SK-N-SH (cell line): ENCODE data around the gene DSP.

ENCODE experiments used
- CTCF ChIP-seq: fragments of 200-600 bp; sonication (generic); IDR thresholded peaks from 2 replicates; pipeline ENCODE4 v1.6.1; 2017; ENCODE audit warnings: antibody characterized with exemption, mild to moderate bottlenecking, moderate library complexity
- EP300 ChIP-seq, 2 experiments: IDR thresholded peaks; 2 replicates each; pipeline versions ENCODE4 v1.4.0 to v1.6.1; 2012; ENCODE audit warnings: borderline replicate concordance in 1 of 2, low read depth in 1 of 2, low read length in 1 of 2
- FOXJ3 ChIP-seq: sonication (generic); formaldehyde crosslinking; IDR thresholded peaks from 2 replicates; pipeline ENCODE4 v1.5.1; 2020; ENCODE audit warnings: mild to moderate bottlenecking, missing genetic modification reagents
- FOXM1 ChIP-seq: IDR thresholded peaks from 2 replicates; pipeline ENCODE4 v1.4.0; 2012; ENCODE audit warnings: low read depth, mild to moderate bottlenecking
- POLR2AphosphoS5 ChIP-seq: IDR thresholded peaks from 2 replicates; pipeline ENCODE4 v1.6.1; 2012; ENCODE audit warnings: low read depth, low read length
- RAD21 ChIP-seq: IDR thresholded peaks from 2 replicates; pipeline ENCODE4 v1.6.1; 2012; ENCODE audit warnings: mild to moderate bottlenecking, low read length
- RFX5 ChIP-seq: IDR thresholded peaks from 2 replicates; pipeline ENCODE4 v1.6.1; 2012; ENCODE audit warnings: mild to moderate bottlenecking, improper control_type of control experiment, low read length
- SIN3A ChIP-seq: IDR thresholded peaks from 2 replicates; pipeline ENCODE4 v1.6.1; 2012; ENCODE audit warnings: low read depth, mild to moderate bottlenecking, low read length, moderate library complexity, borderline replicate concordance
- TAF1 ChIP-seq: IDR thresholded peaks from 2 replicates; pipeline ENCODE4 v1.6.1; 2012; ENCODE audit warnings: low read depth, mild to moderate bottlenecking, low read length, moderate library complexity, borderline replicate concordance

DNA sequence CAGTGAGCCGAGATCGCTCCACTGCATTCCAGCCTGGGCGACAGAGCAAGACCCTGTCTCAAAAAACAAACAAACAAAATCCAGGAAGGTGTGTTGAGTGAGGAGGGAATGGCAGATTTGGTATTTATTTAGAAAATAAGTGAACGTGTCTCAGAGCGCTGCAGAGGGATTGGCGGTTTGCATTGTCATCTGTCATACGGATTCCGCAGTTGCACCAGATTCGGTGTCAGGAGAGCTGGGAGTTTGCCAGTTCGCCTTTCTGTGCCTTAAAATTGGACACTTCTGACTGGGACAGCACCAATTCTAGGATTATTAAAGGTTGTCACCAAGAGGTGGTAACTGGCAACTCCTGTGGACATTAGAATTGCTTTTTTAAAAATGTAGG lies 49.4 kb downstream of the DSP start:
- TF ChIP-seq TAF1 (no peak), FOXJ3 (CRISPR knock-in tag) (no peak), CTCF (no peak), POLR2AphosphoS5 (no peak), FOXM1 (no peak), RFX5 (no peak), RAD21 (no peak), EP300 (IDR thresholded peaks at IDR 0.05; ENCODE audit: borderline replicate concordance in 1 of 2, low read depth in 1 of 2, low read length in 1 of 2) (no peak), SIN3A (no peak)
